ENCODE results near the gene TMEM52.

DNA sequence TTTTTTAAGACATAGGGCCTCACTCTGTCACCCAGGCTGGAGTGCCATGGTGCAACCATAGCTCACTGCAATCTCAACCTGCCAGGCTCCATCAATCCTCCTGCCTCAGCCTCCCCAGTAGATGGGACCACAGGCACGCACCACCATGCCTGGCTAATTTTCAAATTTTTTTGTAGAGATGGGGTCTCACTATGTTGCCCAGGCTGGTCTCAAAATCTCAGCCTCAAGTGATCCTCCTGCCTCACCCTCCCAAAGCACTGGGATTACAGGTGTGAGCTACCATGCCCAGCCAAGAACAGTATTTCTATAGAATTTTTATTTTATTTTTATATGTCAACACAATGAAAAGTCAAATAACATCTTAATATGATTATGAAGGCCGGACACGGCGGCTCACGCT lies 39.1 kb downstream of the TMEM52 start:
- no peak for TF ChIP-seq ZNF384 (IDR thresholded peaks at IDR 0.05)
- TF ChIP-seq FOXM1 (IDR thresholded peaks at IDR 0.05; ENCODE audit: borderline replicate concordance) = no peak
- TF ChIP-seq FOXK2 (IDR thresholded peaks at IDR 0.05) = no peak
- TF ChIP-seq SP1 (IDR thresholded peaks at IDR 0.05) = no peak
- TF ChIP-seq CTBP1 (IDR thresholded peaks at IDR 0.05; ENCODE audit: borderline replicate concordance) = no peak

Data from HEK293T (cell line).